ENCODE data around the gene AKAP5.

Gene AKAP5, protein sequence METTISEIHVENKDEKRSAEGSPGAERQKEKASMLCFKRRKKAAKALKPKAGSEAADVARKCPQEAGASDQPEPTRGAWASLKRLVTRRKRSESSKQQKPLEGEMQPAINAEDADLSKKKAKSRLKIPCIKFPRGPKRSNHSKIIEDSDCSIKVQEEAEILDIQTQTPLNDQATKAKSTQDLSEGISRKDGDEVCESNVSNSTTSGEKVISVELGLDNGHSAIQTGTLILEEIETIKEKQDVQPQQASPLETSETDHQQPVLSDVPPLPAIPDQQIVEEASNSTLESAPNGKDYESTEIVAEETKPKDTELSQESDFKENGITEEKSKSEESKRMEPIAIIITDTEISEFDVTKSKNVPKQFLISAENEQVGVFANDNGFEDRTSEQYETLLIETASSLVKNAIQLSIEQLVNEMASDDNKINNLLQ

DNA sequence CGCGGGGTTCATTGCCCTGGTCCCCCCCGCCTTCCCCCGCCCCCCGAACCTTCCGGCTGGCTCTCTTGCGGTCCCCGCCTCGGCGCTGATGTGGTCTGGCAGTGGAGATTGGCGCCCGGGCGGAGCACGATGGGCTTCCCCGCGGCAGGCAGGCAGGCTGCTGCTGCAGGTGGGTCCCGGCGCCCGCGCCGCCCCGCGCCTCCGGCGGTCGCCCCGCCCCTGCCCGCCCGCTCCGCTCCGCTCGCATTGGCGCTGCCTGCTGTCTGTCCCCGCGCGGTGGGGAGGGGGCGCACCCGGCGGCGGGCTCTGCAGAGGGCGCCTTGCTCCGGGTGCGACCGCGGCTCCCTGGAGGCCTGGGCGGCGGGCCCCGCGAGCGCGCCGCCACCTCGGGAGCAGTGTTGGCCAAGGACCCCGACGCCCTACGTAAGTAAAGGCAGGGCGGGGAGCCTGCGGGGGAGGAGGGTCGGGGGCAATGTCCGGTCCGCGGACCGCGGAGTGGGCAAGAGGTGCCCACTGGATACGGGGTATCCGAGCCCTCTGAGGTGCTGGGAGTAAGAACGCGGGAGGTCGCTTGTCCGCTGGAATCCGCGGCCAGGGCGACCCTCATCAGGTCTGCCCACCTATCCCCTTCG, at the start of gene AKAP5:
AKAP5 (plus strand) TSS at position 309 of the 632 bp plus-strand sequence. CDS start 2,896 bp downstream, outside the sequence.
- TF ChIP-seq ZFX (IDR thresholded peaks at IDR 0.05; ENCODE audit: borderline replicate concordance): no peak
- TF ChIP-seq, protein P1, sequence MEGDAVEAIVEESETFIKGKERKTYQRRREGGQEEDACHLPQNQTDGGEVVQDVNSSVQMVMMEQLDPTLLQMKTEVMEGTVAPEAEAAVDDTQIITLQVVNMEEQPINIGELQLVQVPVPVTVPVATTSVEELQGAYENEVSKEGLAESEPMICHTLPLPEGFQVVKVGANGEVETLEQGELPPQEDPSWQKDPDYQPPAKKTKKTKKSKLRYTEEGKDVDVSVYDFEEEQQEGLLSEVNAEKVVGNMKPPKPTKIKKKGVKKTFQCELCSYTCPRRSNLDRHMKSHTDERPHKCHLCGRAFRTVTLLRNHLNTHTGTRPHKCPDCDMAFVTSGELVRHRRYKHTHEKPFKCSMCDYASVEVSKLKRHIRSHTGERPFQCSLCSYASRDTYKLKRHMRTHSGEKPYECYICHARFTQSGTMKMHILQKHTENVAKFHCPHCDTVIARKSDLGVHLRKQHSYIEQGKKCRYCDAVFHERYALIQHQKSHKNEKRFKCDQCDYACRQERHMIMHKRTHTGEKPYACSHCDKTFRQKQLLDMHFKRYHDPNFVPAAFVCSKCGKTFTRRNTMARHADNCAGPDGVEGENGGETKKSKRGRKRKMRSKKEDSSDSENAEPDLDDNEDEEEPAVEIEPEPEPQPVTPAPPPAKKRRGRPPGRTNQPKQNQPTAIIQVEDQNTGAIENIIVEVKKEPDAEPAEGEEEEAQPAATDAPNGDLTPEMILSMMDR (IDR thresholded peaks at IDR 0.05): peak; percentile 26; the same call in 1 of the 2 replicates
- peak within 1 kb of the TSS; percentile 34 for H3K27ac ChIP-seq

DNA sequence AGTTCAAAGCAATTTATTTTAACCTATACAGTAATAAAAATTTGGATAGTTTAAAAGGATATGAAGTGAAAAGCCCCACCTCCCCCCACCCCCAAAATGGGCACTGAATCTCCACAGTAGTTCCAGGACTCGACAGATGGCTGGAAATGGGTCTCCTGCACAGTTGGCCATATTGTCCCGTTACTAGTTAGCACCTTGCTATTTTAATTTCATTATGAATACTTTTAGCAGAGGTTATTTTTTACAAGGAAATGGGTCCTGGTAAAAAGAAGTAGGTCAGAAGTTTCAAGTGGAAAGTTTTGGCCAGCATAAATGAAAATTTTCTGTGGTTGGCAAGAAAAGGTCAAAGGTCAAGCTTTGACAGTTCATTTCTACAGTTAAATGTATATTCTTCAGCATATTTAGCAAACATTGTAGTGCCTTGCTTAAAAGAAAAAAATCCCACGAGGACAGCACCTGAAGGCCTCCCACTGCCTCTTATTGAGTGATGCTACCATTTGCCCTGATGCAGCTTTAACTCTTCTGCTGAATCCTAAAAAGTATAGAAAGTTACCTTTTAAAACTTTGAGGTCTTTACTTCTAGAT, 48.9 kb upstream of the AKAP5 start:
- TF ChIP-seq, protein P1 (IDR thresholded peaks at IDR 0.05): no peak
- TF ChIP-seq ZFX (IDR thresholded peaks at IDR 0.05; ENCODE audit: borderline replicate concordance): no peak
- no peak overlapping the region for H3K27ac ChIP-seq

DNA sequence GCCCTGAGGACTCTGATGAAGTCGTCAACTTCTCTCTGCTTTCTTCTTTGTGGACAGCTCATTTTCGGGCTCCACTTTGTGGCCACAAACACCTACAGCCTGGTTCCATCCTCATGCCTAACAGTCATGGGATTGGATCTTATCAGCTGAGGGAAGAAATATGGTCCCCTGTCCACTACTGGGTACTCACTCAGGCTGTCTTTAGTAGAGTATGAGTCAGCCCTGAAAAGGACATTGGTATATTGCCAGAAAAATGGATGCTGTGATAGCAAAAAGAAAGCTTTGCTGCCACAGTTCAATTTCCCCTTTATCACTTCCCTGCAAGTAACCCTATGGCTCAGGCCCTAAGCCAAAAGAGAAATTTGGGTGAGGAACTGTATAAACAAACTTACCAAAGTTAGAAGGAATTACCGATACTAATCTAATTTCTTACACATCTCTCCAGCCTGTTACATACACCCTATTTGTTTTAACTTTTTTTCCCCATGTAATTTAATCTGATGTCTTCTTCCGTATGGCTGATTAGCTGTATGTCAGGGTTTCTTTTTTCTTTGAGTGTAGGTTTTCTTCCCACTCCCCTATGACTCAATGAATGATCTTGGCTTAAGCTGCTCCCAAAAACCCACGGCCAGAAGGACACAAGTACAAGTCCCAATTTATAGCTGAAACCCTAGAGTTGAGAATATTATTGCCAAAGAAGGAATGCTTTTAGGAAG, 48.1 kb upstream of the AKAP5 start:
- no peak overlapping the region for H3K27ac ChIP-seq
- TF ChIP-seq ZFX (IDR thresholded peaks at IDR 0.05; ENCODE audit: borderline replicate concordance): no peak
- TF ChIP-seq, protein P1 (IDR thresholded peaks at IDR 0.05): no peak

DNA sequence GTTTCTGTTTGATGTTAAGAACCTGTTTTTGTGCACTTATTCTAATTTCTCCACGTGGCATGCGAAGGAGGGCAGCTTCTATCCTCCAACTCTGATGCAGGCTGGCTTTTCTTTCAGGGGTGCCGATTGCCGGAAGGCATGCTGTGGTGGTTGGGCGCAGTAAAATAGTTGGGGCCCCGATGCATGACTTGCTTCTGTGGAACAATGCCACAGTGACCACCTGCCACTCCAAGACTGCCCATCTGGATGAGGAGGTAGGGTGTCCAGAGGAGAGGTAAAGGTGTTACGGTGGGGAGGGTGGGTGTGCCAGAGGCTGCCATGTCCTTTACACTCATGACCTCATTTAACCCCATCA, 47.6 kb upstream of the AKAP5 start:
- no peak overlapping the region for H3K27ac ChIP-seq
- TF ChIP-seq, protein P1 (IDR thresholded peaks at IDR 0.05): no peak
- TF ChIP-seq ZFX (IDR thresholded peaks at IDR 0.05; ENCODE audit: borderline replicate concordance): no peak

DNA sequence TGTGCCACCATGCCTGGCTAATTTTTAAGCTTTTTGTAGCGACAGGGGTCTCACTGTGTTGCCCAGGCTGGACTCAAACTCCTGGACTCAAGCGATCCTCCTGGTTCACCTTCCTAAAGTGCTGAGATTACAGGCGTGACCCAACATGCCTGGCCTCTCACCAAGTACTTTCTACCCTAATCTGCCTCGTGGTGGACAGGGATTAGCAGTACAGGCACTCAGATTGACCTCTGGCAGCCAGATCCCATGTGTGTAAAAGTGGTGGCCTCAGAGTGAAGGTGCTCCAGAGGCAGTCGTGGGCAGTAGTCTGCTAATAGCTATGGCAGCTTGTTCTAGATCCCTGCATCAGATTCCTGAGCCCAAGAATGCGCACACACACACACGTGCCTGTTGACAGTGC, 46.3 kb upstream of the AKAP5 start:
- no peak for TF ChIP-seq ZFX (IDR thresholded peaks at IDR 0.05; ENCODE audit: borderline replicate concordance)
- TF ChIP-seq, protein P1 (IDR thresholded peaks at IDR 0.05): no peak
- H3K27ac ChIP-seq: no peak overlapping the region

DNA sequence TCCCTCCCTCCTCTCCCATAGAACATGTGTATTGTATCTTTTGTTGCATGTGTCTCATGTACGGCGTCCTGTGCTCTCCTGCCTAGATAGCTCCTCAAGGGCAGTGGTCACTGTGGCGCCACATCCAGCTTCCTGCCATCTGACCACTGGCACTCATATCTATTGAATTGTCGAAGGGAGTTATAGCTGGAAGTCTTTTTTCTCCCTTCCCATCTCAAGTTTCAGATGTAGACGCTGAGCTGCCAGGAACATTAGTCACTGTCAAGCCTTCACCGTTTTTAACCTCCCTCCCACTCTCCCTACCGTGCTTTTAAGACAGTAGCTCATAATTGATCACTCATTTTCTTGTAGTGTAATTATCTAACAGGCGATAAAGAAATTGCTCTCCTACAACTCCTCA, 44.1 kb upstream of the AKAP5 start:
- TF ChIP-seq, protein P1 (IDR thresholded peaks at IDR 0.05): no peak
- TF ChIP-seq ZFX (IDR thresholded peaks at IDR 0.05; ENCODE audit: borderline replicate concordance): no peak
- no peak overlapping the region for H3K27ac ChIP-seq
